GM18909 (cell line): ENCODE data around the gene CPOX.
A peak's percentile ranks its signal among the peaks of the same experiment; 100 is the strongest.
"Not testable (repeated sequence)": the region's sequence is repeated elsewhere in the genome, so short reads cannot be mapped to it uniquely, and the experiment has no call there.

ENCODE experiments used
- ATAC-seq: cut with Tn5 transposase; IDR thresholded peaks from one replicate; pipeline ENCODE4 v1.9.1; 2021; ENCODE audit warnings: mild to moderate bottlenecking; ENCODE audit not compliant: unreplicated experiment, poor library complexity

Gene CPOX

DNA sequence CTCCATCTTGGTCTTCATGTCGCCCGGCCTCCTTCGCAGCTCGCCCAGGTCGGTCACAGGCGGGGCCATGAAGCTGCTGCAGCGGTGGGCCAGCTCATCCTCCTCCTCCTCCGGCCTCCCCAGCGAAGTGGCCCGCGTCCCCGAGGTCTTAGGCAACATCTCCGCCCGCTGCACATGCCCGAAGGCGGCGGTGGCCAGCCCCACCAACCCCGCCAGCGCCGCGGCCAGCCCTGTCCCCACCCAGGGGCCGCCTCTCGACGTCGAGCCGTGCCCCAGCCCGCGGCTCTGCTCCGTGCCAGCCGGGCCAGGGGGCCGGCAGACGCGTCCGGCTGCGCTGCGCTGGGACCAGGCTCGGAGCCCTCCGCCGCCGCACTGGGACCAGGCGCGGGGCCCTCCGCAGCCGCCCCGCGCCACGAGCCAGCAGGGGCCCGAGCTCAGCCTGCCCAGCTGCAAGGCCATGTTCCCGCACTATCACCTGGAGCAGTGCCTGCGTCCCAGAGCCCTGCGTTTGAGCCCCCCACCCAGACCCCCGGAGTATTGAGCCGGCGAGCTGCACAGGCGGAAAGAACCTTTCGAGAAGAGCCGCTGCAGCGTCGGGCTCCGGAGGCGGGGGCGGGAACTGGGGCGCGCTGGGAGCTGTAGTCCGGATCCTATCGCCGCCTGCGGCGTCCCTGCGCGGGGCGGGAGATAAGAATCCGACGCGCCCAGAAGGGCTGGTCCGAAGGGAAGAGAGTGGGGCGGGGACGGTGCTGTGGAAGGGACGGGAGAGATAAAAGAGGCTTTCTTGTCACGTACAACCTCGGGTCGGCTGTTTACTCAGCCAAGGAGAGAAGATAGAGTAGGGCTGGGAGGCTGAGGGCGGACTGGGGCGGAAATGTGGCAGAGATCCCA lies at the start of gene CPOX:
CPOX (minus strand) TSS at position 566 of the 891 bp plus-strand sequence; CDS start at position 459, 107 bp downstream.
- ATAC-seq, result peak; percentile 96

DNA sequence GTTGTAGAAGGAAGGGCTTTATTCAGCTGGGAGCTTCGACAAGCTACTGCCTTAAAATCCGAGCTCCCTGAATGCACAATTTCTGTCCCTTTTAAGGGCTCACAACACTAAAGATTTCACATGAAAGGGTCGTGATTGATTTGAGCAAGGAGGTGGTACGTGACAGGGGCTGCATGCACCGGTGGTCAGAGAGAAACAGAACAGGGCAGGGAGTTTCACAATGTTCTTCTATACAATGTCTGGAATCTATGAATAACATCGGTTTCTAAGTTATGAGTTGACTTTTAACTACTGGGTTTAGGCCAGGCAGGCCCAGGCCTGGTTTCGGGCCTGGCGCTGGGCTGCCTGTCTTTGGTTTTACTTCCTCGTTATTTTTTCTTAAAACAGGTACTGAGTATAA lies 49.4 kb upstream of the CPOX start:
- not testable (repeated sequence) for ATAC-seq

DNA sequence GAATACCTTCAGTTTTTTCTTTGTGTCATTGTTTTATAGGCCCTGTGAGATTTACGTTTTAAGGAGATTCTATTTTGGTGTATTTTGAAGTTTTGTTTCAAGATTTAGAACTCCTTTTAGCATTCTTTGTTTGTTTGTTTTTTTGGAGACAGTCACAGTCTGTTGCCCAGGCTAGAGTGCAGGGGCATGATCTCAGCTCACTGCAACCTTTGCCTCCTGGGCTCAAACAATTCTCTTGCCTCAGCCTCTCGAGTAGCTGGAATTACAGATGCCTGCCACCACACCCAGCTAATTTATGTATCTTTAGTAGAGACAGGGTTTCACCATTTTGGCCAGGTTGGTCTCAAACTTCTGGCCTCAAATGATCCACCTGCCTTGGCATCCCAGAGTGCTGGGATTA lies 48.3 kb upstream of the CPOX start:
- not testable (repeated sequence) for ATAC-seq

DNA sequence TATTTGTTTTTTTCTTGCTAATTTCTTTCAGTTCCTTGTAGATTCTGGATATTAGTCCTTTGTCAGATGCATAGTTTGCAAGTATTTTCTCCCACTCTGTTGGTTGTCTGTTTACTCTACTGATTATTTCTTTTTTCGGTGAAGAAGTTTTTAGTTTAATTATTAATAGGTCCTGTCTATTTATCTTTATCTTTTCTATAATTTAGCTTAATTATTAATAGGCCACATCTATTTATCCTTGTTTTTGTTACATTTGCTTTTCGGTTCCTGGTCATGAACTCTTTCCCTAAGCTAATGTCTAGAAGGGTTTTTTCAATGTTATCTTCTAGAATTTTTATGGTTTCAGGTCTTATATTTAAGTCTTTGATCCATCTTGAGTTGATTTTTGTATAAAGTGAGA lies 45.1 kb upstream of the CPOX start:
- not testable (repeated sequence) for ATAC-seq

DNA sequence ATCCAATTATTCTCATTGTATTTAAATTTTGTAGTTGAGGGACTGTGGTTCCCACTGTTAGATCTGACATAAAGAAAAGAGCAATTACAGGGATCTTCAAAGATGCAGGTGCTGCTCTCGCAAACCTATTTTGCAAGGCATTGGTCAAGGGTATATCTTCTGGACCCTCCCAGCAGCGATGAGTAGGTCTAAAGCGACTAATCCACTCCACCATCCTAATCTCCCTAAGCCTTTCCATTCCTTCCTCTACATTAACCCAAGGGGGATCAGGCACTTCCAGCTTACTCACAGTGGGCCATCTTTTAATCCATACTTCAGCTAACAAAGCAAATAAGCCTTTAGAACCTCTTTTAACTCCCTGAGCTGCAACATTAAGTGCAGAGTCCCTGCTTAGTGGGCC lies 37.0 kb upstream of the CPOX start:
- ATAC-seq, result no peak

DNA sequence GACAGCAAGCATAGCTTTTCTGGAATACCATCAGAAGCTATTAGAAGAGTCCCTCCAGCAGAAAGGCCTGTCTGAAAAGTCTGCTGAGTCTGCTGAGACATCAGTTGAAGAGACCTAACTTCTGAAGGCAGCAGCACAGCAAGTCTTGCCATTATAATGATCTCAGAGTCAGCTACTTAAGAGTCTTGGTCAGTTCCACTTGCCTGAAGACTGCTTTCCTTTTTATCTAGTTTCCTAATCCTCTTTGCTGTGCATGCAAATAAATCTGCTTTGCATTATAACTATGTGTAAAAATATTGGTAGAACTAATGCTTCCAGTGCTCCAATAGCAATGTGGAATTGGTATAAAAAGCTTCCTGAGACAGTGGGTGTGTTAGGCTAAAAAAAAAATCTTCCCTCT lies 34.9 kb upstream of the CPOX start:
- no peak for ATAC-seq

DNA sequence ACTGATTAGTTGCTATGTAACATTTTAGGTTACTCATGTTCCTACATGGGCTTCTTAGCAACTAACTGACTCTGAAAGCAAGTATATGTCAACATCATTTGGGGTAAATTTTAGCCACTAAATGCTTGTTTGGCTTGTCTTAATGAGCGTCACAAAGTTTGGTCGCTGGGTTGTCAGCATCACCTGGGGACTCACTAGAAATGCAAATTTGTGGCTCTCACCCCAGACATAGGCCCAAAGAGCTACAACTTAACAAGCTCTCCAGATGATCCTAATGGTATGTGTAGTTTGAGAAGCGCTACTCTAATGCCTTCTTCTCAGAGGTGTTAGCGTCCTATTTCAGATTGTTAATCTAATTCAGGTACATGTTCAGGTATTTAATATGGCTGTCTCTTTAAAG lies 32.7 kb upstream of the CPOX start:
- ATAC-seq, result no peak

DNA sequence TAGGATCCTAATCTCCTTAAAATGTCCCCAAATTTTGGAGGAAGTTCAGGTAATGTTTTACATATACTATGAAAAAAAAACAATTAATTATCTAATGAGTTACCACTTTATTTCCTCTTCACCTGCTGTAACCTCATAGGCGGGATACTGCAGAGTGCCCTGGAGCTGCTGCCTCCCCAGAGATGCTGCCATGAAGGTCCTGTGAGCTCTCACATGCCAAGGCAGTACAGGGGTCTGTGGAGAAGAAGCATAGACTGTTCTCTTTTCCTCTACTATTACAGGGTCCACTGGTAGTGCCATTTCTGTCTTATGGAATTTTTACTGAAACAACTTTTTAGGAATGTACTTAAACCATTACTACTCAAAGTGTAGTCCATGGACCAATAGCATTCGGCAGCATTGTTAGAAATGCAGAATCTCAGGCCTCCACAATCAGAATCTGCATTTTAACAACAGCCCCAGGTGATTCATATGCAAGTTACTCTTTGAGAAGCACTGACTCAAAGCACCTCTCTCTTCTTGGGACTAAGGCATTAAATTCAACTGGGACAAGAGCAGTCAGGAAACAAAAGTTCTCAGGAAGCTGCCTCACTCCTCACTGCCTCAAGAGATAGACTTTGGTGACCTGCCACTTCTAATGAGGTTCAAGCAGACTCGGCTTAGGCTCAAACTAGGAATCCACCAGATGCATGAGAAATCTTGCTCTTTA lies 30.3 kb upstream of the CPOX start:
- no peak for ATAC-seq

DNA sequence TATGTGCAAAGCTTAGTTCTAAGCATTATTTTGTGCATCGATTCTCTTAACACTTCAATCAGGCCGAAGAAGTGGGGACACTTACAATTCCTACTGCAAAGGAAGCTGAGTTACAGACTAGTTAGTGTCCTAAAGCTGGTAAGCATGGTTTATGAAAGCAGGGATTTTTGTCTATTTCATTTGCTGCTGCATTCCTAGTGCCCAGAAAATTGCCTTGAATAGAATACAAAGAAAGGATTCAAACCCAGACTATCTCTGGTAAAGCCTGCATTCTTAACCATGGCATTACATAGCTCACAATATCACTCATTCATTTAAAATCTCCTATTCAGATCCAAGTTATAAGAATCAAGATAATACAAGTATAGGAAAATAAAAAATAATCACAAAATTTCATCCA lies 24.4 kb upstream of the CPOX start:
- no peak for ATAC-seq

DNA sequence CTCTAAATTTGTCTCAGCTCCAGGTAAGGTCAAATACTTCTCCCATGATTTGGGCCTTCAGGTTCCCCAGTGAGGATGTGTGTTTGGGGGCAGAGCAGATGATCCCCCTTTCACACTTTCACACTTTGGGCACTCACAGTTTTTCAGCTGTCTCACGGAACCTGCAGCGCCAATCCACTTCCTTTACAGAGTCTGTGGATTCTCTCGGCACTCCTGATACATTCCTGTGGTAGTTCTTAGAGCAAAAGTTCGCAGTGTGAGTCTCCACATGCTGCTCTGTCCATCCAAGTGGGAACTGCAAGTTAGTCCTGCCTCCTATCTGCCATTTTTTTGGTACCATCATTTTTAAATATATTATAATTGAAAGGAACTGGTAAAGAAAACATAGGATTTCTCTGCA lies 20.2 kb upstream of the CPOX start:
- ATAC-seq, result no peak

DNA sequence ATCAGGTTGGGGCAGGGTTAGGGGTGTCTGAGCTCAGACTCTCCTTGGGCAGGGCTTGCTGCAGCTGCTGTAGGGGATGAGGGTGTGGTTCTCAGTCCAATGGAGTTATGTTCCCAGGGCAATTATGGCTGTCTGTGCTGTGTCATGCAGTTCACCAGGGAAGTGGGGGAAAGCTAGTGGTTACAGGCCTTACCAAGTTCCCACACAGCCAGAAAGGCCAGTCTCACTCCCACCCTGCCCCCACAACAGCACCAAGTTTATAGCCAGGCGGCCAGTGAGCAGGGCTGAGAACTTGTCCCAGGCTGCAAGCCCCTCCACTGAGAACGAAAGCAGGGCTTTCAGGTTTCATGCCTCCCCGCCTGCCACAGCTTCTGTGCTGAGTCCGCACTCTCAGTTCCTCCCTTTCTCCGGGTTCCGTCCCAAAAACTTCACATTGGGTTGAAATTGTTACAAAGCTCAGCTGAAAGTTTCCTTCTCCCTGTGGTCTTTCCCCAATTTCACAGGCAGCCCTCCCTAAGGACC lies 19.6 kb upstream of the CPOX start:
- peak; percentile 85 for ATAC-seq

DNA sequence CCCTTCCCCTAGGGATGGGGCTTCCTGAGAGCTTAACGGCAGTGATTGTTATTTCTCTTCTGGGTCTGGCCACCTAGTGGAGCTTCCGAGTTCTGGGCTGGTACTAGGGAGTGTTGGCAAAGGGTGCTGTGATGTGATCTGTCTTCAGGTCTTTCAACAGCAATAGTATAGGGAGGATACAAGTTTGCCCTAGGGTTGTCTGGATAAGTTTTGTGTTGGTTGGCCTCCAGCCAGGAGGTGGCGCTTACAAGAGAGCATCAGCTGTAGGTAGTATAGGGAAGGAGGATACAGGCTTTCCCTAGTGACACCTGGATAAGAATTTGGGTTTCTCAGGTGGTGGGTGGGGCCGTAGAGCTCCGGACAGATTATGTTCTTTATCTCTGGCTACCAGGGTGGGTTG lies 19.2 kb upstream of the CPOX start:
- ATAC-seq, result peak; percentile 55

DNA sequence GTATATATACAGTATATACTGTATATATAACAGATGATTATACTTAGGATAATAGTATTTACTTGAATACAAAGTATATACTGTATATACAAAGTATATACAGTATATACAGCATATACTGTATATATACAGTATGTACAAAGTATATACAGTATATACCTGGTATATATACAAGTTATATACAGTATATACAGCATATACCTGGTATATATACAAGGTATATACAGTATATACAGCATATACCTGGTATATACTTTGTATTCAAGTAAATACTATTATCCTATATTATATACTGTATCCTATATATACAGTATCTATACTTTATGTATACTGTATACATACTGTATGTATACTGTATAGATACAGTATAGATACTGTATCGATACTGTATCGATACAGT lies 14.6 kb upstream of the CPOX start:
- ATAC-seq, result no peak

DNA sequence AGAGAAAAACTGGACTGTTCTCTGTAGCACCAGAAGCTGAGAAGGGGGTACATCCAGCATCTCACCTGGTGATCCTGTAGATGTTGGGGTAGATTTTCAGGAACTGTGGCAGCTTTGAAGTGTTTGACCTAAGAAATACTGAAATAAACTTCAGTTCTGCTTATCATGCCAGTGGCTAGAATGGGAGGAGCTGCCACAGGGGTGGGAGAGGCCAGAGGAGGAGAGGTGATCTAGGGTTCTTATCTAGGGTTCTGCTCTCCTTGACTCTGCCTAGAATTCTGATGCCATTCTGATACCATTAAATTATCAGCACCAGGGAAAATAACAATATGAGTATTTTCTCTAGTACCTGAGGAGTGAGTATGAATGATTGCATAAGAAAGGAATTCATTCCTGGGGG lies 10.2 kb upstream of the CPOX start:
- no peak for ATAC-seq

DNA sequence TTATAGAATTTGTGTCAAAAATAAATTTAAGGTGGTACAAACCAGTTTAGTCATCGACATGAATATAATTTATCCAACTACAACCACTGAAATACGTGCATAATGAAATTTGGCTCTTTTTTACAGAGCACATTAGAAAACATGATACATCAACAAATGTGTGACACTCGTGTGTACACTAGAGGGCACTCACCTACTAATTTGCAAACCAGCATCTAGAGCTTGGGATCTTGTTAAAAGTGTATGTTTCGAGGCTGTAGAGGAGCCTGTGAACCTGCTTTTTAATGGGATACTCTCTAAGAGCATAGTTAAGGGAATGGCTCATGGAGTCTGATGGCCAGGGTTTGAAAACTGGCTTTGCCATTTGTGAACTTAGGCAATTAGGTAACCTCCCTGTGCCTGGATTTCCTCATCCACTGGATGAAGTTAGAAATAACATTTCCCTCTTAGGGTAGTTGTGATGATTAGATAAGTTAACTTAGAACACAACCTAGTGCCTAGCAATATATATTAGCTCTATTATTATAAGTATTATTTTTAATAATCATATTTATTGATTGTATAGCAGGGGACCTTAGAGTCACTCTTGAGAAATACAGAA lies 8.8 kb upstream of the CPOX start:
- ATAC-seq, result peak; percentile 74

DNA sequence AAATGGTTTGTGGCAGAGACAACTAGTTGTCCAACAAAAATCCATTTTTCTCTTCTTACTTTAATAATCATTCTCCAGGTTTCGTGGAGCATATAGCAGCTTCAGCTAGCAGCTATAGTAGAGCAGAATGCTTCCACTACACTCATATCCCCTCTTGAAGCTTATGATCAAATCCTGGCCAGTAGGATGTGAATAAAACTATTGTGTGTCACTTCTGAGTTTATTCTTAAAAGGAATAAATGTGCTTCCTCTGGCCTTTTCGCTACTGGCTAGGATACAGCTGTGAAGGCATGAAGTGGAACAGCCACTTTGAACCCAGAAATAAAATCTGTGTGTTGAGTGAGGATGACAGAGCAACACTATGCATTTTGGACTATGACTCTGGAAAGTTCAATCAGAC lies 7.8 kb upstream of the CPOX start:
- no peak for ATAC-seq

DNA sequence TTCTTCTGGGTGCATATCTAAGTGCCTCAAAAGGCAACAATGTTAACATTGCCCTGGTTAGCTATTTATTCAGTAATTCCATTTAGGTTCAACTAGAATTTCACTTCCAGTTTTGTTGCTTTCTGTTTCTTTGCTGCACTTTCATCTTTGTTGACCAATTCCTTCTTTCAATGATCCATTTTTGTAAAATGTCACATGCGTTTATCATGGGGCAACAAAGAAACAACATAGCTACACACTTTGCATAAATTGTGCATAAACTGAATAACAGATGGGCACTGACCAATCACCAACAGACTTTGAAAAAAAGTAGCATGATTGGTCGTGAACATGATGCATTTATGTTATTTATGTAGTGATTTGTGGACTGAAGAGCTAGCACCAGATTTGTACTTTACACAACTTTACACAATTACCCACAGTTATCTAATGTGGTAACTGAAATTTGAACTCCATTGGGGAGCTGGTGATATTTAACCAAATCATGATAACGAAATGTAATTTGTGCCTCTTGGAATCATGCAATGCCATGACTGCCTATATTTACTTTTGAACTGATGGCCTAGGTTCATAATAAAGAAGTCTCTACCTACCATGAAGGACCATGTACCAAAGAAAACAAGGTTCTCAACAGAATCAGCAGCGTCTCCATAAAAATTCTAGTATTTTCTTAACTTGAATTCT lies 7.1 kb upstream of the CPOX start:
- ATAC-seq, result peak; percentile 62

DNA sequence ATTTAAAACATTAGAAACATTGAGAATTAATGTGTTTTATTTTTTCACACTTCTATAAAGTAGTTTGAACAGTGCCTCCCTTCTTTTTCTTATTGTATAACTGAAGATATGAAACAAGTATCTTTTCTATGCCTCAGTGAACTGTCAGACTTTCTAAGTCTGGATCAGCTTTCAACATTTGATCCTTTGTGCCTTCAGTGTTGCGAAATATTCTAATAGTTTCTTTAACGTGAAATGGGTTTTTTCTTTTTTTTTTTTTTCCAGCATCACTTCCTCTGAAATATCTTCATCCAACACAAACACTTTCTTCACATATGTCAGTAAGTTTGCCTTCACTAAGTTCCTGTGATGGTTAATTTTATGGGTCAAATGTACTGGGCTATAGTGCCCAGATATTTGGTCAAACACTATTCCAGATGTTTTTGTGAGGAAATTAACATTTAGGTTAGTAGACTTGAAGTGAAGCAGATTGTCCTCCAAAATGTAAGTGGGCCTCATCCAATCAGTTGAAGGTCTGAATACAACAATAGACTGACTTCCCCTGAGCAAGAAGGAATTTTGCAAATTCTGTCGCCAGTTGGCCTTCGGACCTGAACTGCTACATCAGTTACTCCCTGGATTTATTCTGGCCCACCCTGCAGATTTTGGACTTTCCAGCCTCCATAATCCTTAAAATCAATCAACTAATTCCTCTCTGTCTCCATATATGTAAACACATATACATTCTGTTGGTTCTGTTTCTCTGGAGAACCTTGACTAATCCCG lies 6.4 kb upstream of the CPOX start:
- ATAC-seq, result no peak

DNA sequence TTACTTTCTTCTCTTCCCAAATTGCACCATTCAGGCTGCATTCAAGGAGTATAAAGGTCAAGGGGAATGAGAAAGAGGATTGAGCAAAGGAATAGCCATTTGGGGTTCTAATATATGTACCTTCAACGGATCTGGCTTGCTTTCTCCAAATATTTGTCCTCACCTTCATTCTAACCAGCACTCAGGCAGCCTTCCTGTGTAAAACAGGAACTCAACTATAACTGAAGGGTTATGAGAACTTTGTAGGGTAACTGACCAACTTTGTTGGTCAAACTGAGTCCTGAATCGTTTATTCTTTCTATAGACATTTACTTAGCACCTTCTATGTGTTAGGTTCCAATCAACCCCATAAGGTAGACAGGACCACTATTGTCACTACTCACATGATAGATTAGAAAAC lies 5.1 kb upstream of the CPOX start:
- no peak for ATAC-seq
